Esophagus muscularis mucosa (tissue), 4 donors: ENCODE measurements around the gene DCAF15.

Experiments used
- EP300 ChIP-seq: sonication (generic); formaldehyde crosslinking; IDR thresholded peaks from one replicate; pipeline ENCODE4 v1.6.1; 2017; ENCODE audit warnings: antibody characterized with exemption
- POLR2A ChIP-seq: fragments of 450-650 bp; IDR thresholded peaks from one replicate; pipeline ENCODE4 v1.6.1; 2017; ENCODE audit warnings: antibody characterized with exemption, moderate library complexity, mild to moderate bottlenecking, low read depth
- POLR2AphosphoS5 ChIP-seq, 2 donors: sonication (generic); formaldehyde crosslinking; IDR thresholded peaks; one replicate each; pipeline ENCODE4 v1.6.1; 2017; ENCODE audit warnings: antibody characterized with exemption in 2 of 2
- TF ChIP-seq, protein P1 (sequence below), 3 experiments: fragments of 200-600 bp in 2 of 3; fragments of 450-650 bp in 1 of 3; sonication (generic) in 2 of 3; IDR thresholded peaks; one replicate each; pipeline ENCODE4 v1.5.1; 2017 to 2019; ENCODE audit warnings: antibody characterized with exemption in 3 of 3, mild to moderate bottlenecking in 2 of 3, moderate library complexity in 1 of 3

DNA sequence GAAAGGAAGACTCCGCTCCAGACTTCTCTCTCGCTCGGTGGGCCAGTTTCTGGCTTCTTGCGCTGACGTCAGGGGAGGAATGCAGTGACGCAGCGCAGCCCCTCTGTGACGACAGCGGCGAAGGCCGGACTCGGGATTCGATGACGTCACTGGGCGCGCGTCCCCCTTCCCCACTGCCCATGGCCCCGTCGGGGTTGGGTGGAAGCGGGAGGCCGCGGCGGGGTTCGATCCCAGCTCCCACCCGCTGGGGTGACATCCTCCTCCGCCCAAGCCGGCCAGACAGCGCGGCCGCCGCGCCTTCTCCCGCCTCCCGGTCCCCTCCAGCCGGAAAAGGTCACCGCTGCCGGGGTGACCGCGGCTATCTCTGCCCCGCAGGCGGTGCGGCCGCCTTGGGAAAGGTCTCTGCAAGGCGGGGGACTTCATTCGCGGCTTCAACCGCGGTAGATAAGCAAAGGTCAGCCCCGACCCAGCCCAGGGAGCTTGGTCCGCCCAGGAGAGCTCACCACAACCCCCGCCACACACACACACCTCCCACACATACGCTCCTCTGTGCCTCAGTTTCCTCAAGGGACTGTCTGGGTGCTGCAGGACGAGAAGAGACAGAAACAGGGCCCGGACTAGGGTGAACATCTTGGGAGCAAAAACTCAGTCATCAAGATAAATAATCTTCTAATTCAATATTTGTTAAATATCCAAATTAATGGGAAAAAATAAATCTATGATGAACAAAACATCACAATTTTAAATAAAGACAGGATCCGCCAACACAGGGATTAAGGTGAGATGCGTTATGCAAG is 54.7 kb downstream of the DCAF15 start:
- TF ChIP-seq, protein P1, sequence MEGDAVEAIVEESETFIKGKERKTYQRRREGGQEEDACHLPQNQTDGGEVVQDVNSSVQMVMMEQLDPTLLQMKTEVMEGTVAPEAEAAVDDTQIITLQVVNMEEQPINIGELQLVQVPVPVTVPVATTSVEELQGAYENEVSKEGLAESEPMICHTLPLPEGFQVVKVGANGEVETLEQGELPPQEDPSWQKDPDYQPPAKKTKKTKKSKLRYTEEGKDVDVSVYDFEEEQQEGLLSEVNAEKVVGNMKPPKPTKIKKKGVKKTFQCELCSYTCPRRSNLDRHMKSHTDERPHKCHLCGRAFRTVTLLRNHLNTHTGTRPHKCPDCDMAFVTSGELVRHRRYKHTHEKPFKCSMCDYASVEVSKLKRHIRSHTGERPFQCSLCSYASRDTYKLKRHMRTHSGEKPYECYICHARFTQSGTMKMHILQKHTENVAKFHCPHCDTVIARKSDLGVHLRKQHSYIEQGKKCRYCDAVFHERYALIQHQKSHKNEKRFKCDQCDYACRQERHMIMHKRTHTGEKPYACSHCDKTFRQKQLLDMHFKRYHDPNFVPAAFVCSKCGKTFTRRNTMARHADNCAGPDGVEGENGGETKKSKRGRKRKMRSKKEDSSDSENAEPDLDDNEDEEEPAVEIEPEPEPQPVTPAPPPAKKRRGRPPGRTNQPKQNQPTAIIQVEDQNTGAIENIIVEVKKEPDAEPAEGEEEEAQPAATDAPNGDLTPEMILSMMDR (IDR thresholded peaks at IDR 0.05): no peak
- TF ChIP-seq EP300 (peak; percentile 58), POLR2A (peak; percentile 7), POLR2AphosphoS5 (IDR thresholded peaks at IDR 0.05) (peak; percentile 56 to 83)
